Measurements from ENCODE around the gene GIPC3. TPM values are rescaled to one million over a fixed set of nuclear protein-coding genes. Genes with fewer than 3 reads are reported as not detected.

GIPC3 gene
- total RNA-seq, 4 donors from 2014 or later: 0.19 to 0.89 (median 0.37) TPM

DNA sequence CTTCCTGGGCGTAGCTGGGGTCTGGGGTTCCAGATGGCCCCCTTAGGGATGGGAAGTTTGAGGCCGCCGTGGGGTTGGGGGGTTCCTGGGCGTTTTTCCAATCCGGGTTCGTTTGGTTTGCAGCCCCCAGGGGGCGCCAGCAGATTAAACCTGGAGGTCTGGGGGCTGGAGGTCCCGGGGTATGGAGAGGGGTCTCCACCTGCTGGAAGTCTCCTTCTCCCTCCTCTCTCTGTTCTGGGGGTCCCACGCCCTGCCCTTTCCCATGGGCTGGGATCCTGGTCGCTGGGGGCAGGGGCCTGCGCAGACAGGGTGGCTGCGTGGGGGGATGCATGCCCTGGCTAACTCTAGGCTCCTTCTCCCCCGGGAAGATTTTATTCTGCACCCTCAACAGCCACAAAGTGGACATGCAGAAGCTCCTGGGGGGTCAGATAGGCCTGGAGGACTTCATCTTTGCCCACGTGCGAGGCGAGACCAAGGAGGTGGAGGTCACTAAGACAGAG lies 899 bp downstream of the GIPC3 start:
- Histone ChIP-seq H3K4me1 (peaks cover 21% of the 10 kb centered on the region), H3K9me3 (no peaks in the 10 kb centered on the region), H3K27ac (no peak overlapping the region), H3K4me3 (peak overlapping the region; percentile 46), H3K36me3 (no peaks in the 10 kb centered on the region), H3K27me3 (peaks cover 25% of the 10 kb centered on the region)
- DNase-seq (ENCODE audit: low spot score in 2 of 2): no peak
- WGBS: 35% methylated on average over 10 of the region's 16 CpGs
- TF ChIP-seq POLR2A (IDR thresholded peaks at IDR 0.05): no peak
- no peak for TF ChIP-seq EP300 (IDR thresholded peaks at IDR 0.05)
- TF ChIP-seq, protein P1, sequence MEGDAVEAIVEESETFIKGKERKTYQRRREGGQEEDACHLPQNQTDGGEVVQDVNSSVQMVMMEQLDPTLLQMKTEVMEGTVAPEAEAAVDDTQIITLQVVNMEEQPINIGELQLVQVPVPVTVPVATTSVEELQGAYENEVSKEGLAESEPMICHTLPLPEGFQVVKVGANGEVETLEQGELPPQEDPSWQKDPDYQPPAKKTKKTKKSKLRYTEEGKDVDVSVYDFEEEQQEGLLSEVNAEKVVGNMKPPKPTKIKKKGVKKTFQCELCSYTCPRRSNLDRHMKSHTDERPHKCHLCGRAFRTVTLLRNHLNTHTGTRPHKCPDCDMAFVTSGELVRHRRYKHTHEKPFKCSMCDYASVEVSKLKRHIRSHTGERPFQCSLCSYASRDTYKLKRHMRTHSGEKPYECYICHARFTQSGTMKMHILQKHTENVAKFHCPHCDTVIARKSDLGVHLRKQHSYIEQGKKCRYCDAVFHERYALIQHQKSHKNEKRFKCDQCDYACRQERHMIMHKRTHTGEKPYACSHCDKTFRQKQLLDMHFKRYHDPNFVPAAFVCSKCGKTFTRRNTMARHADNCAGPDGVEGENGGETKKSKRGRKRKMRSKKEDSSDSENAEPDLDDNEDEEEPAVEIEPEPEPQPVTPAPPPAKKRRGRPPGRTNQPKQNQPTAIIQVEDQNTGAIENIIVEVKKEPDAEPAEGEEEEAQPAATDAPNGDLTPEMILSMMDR (IDR thresholded peaks at IDR 0.05): peak in 1 of 2 donors; percentile 22

DNA sequence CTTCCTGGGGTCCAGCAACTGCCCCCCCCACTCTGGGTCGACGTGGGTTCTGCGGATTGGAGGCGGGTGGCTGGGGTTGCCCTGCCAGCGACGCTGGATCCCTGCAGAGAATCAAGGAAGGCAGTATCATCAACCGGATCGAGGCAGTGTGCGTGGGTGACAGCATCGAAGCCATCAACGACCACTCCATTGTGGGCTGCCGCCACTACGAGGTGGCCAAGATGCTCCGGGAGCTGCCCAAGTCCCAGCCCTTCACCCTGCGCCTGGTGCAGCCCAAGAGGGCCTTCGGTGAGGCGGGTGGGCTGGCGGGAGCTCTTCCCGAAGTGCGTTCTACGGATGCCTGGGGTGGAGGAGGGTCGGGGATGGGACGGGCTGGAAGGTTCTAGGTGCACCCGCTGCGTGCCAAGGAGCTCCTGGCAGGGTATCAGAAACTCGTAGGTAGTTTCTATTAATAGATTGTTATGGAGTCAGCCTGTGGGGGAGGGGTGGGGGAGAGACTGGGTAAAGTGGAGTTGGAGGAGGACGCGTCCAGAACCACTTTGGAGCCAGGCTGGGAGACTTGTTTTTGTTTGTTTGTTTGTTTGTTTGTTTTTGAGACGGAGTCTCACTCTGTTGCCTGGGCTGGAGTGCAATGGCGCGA lies 1.5 kb downstream of the GIPC3 start:
- Histone ChIP-seq H3K4me3 (no peak overlapping the region), H3K4me1 (peaks cover 21% of the 10 kb centered on the region), H3K36me3 (no peaks in the 10 kb centered on the region), H3K9me3 (no peaks in the 10 kb centered on the region), H3K27me3 (peaks cover 25% of the 10 kb centered on the region), H3K27ac (no peak overlapping the region)
- no peak for TF ChIP-seq EP300 (IDR thresholded peaks at IDR 0.05)
- TF ChIP-seq POLR2AphosphoS5 (IDR thresholded peaks at IDR 0.05): no peak
- TF ChIP-seq, protein P1 (IDR thresholded peaks at IDR 0.05): no peak
- no peak for TF ChIP-seq POLR2A (IDR thresholded peaks at IDR 0.05)
- no peak for DNase-seq (ENCODE audit: low spot score in 2 of 2)
- WGBS: 55% methylated on average over 15 of the region's 31 CpGs

DNA sequence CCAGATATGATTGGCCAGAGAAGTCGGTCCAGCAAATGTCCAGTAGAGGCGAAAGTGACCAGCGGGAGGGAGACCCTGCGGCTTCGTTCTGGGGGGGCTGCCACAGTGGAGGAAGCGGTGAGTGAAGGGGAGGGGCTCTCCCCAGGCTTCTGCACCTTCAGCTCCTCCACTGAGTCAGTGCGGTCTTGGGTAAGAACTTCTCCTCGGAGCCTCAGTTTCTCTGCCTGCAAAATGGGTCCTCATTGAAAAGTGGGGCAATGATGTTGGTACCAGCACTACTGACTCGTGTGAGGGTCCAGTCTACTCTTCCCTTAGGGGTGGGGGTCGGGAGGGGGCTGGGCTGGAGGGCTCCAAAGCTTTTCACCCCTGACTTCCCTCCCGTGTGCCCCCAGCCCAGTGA lies 4.2 kb downstream of the GIPC3 start:
- no peak for DNase-seq (ENCODE audit: low spot score in 2 of 2)
- Histone ChIP-seq H3K27me3 (peaks cover 22% of the 10 kb centered on the region), H3K36me3 (no peaks in the 10 kb centered on the region), H3K9me3 (no peaks in the 10 kb centered on the region), H3K4me3 (no peak overlapping the region), H3K4me1 (peaks cover 21% of the 10 kb centered on the region), H3K27ac (no peak overlapping the region)
- WGBS: 93% methylated on average over 8 of the region's 11 CpGs
- TF ChIP-seq, protein P1 (IDR thresholded peaks at IDR 0.05): no peak
- TF ChIP-seq POLR2A (IDR thresholded peaks at IDR 0.05): no peak
- no peak for TF ChIP-seq POLR2AphosphoS5 (IDR thresholded peaks at IDR 0.05)

DNA sequence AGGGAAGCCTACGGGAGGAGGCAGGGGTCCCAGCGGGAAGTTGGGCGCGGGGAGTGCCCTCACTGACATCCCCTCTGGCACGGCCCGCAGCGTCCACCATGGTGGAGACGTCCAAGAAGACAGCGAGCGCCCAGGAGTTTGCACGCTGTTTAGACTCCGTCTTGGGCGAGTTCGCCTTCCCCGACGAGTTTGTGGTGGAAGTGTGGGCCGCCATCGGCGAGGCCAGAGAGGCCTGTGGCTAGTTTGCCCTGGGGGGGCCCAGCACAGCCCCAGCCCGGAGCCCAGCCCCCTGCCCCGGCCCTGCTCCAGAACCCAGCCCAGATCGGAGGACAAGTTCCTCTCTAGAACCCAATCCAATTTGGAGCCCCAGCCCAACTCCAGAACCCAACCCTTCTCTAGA lies 4.7 kb downstream of the GIPC3 start:
- Histone ChIP-seq H3K27me3 (peaks cover 20% of the 10 kb centered on the region), H3K9me3 (no peaks in the 10 kb centered on the region), H3K4me1 (peaks cover 21% of the 10 kb centered on the region), H3K36me3 (no peaks in the 10 kb centered on the region), H3K4me3 (no peak overlapping the region), H3K27ac (no peak overlapping the region)
- 92% methylated on average over 11 of the region's 22 CpGs for WGBS
- no peak for DNase-seq (ENCODE audit: low spot score in 2 of 2)
- TF ChIP-seq POLR2A (IDR thresholded peaks at IDR 0.05) (no peak), POLR2AphosphoS5 (IDR thresholded peaks at IDR 0.05) (no peak), EP300 (IDR thresholded peaks at IDR 0.05) (no peak)
- TF ChIP-seq, protein P1 (IDR thresholded peaks at IDR 0.05): no peak

DNA sequence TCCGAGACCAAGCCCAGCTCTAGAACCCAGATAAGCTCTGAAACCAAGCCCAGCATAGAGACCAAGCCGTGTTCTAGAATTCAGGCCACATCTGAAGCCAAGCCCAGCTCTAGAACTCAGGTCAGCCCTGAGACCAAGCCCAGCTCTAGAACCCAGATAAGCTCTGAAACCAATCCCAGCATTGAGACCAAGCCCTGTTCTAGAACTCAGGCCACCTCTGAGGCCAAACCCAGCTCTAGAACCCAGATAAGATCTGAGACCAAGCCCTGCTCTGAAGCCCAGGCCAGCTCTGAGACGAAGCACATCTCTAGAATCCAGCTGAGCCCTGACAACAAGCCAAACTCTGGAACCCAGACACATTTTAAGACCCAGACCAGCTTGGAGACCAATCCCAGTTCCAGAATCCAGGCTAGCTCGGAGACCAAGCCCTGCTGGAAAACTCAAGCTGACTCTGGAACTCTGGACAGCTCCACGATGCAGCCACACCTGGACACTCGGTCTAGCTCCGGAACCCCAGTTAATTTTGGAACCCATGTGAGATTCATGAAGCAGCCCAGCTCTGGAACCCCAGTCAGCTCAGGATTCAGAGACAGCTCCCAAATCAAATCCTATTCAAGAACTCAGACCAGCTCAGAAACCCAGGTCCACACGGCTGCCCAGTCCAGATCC lies 5.8 kb downstream of the GIPC3 start:
- WGBS: 88% methylated on average over 6 of the region's 8 CpGs
- H3K4me1 ChIP-seq: peaks cover 11% of the 10 kb centered on the region
- no peaks in the 10 kb centered on the region for H3K9me3 ChIP-seq
- DNase-seq (ENCODE audit: low spot score in 2 of 2): no peak
- TF ChIP-seq POLR2AphosphoS5 (IDR thresholded peaks at IDR 0.05) (no peak), POLR2A (IDR thresholded peaks at IDR 0.05) (no peak), EP300 (IDR thresholded peaks at IDR 0.05) (no peak)
- TF ChIP-seq, protein P1 (IDR thresholded peaks at IDR 0.05): no peak
- H3K36me3 ChIP-seq: no peaks in the 10 kb centered on the region
- H3K4me3 ChIP-seq: no peak overlapping the region
- peaks cover 9% of the 10 kb centered on the region for H3K27me3 ChIP-seq
- no peak overlapping the region for H3K27ac ChIP-seq
